Fibroblast of pulmonary artery (primary cell): ENCODE data around the gene ITGB5.
A peak's percentile ranks its signal among the peaks of the same experiment; 100 is the strongest.
"Not testable (repeated sequence)": the region's sequence is repeated elsewhere in the genome, so short reads cannot be mapped to it uniquely, and the experiment has no call there.

Source experiments
- DNase-seq: peaks from one replicate; pipeline ENCODE4 v3.0.0-alpha.2; 2010; ENCODE audit warnings: low read depth
- H3K4me3 ChIP-seq: replicated peaks from 2 replicates; pipeline ENCODE4 v1.5.1; 2011; ENCODE audit warnings: low read depth, mild to moderate bottlenecking, control low read depth, low read length, moderate library complexity
- CTCF ChIP-seq: IDR thresholded peaks from 2 replicates; pipeline ENCODE4 v1.5.1; 2011; ENCODE audit warnings: mild to moderate bottlenecking, control low read depth, low read length, inconsistent platforms; ENCODE audit errors: missing control alignments

The ITGB5 gene

DNA sequence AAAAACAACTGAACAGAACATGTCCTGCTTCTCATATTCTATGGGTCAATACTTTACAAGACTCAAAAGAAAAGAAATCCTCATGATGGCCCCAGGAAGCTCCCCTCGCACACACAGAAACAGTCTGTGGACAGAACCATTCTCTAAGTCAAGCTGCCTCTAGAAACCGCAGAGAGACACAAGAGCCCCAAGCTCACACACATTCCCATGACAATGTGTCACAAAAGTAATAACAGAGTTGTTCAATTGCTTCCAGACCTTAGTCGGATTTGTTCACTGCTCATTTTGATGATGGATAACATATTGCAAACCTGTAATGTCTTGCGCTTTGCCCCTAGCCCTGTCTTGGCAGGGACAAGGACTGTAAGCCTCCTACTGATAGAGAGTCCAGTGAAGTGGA, 96.0 kb downstream of the ITGB5 start:
- H3K4me3 ChIP-seq: no peak overlapping the region
- DNase-seq: peak; percentile 26
- TF ChIP-seq CTCF: no peak

DNA sequence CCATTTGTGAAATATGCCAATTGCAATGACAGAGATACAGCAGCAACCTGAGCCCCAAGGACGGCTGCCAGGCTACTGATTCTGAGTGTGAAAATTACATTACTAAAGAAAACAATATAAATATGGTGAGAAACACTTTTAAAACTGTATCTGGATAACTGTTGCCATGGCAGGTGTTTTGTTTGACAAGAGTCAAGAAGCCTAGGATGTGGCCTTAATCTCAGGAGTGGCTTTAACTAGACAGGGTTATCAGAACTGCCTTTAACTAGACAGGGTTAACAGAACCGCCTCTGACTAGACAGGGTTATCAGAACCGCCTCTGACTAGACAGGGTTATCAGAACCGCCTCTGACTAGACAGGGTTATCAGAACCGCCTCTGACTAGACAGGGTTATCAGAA, 98.1 kb downstream of the ITGB5 start:
- not testable (repeated sequence) for DNase-seq, H3K4me3 ChIP-seq

GRCh38 chr3:124788254-124788745, 98.9 kb downstream of the ITGB5 start:
- no peak for TF ChIP-seq CTCF
- DNase-seq: no peak

GRCh38 chr3:124787476-124788195, 99.5 kb downstream of the ITGB5 start:
- no peak for TF ChIP-seq CTCF
- H3K4me3 ChIP-seq: no peak overlapping the region
- DNase-seq: peak; percentile 27

More at GRCh38 chr3:124788254-124788745, 98.9 kb downstream of the ITGB5 start:
- no peak overlapping the region for H3K4me3 ChIP-seq

- peak; percentile 51 for TF ChIP-seq CTCF
- H3K4me3 ChIP-seq: no peak overlapping the region
- peak; percentile 62 for DNase-seq
Observed at GRCh38 chr3:124786511-124787241, 100.5 kb downstream of the ITGB5 start.

- no peak overlapping the region for H3K4me3 ChIP-seq
- TF ChIP-seq CTCF: no peak
- no peak for DNase-seq
Observed at GRCh38 chr3:124785973-124786372, 101.2 kb downstream of the ITGB5 start.

DNA sequence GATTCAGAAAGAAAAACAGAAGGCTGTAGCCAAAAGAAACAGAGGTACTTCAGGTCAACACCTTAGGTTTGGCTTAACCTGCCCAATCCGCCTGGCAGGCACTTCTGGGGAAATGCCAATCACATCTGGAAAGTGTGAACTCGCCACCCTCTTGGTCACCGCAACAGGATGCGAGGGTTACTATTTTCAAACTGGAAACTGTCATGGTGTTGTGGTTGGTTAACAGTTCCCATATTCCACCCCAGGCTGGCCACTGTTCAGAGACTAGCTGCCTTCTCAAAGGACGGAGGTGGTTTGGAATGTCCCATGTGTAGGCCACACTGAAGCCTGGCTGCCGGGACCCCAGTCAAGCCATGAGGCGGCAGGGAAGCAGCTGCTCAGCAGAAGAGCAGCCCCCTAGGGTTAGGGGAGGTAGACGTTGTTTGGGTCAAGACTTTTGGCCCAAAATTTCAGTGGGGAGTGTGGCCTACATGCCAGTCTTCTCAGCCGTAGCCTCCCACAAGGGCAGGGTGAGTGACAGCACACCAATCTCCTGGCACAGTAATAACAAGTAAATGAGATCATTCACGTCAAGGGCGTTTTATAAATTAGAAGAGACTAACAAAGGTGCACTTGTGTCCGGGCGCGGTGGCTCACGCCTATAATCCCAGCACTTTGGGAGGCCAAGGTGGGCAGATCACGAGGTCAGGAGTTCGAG, 102.3 kb downstream of the ITGB5 start:
- H3K4me3 ChIP-seq: no peak overlapping the region
- DNase-seq: no peak
- no peak for TF ChIP-seq CTCF
